GM18951 (cell line): ENCODE data around the gene USP8.

Experiments used
- POLR2A ChIP-seq: IDR thresholded peaks from 4 replicates; pipeline ENCODE4 v1.6.1; 2011; ENCODE audit warnings: mild to moderate bottlenecking; ENCODE audit not compliant: insufficient read length, insufficient read depth; ENCODE audit errors: extremely low read depth
- in situ Hi-C: fragments of 300-500 bp; cut with MboI; formaldehyde crosslinking; loops from one replicate; pipeline ENCODE4 v1.12.0; 2022; ENCODE audit warnings: low sequenced_read_pairs, mixed read lengths, inconsistent platforms; ENCODE audit not compliant: unreplicated experiment

The USP8 gene

GRCh38 chr15:50542887-50543210, 118.6 kb downstream of the USP8 start:
- in situ Hi-C loops = no loop called here
- TF ChIP-seq POLR2A = no peak

- TF ChIP-seq POLR2A = no peak
- in situ Hi-C loops = no loop called here
Observed at GRCh38 chr15:50543556-50543955, 119.4 kb downstream of the USP8 start.

- TF ChIP-seq POLR2A = no peak
- in situ Hi-C loops = no loop called here
Observed at GRCh38 chr15:50544368-50544767, 120.2 kb downstream of the USP8 start.

GRCh38 chr15:50546566-50546965, 122.4 kb downstream of the USP8 start, which contains the start of gene USP50:
Gene USP50 (minus strand): TSS chr15:50546666. CDS start chr15:50546525, 141 bp downstream.
- in situ Hi-C loops = no loop called here
- no peak for TF ChIP-seq POLR2A

- in situ Hi-C loops = no loop called here
- no peak for TF ChIP-seq POLR2A
Observed at GRCh38 chr15:50549326-50549725, 125.1 kb downstream of the USP8 start.

GRCh38 chr15:50552238-50552637, 128.0 kb downstream of the USP8 start:
- TF ChIP-seq POLR2A = no peak
- in situ Hi-C loops = no loop called here

GRCh38 chr15:50556642-50557371, 132.6 kb downstream of the USP8 start:
- in situ Hi-C loops = no loop called here
- no peak for TF ChIP-seq POLR2A

GRCh38 chr15:50558012-50558411, 133.8 kb downstream of the USP8 start:
- in situ Hi-C loops = no loop called here
- no peak for TF ChIP-seq POLR2A

GRCh38 chr15:50562735-50563640, 138.8 kb downstream of the USP8 start:
- TF ChIP-seq POLR2A = no peak
- in situ Hi-C loops = no loop called here

GRCh38 chr15:50563756-50564155, 139.6 kb downstream of the USP8 start:
- in situ Hi-C loops = no loop called here
- no peak for TF ChIP-seq POLR2A
